Osteoblast (primary cell): Measurements from ENCODE around the gene ARFGAP3. TPM values are rescaled to one million over a fixed set of nuclear protein-coding genes. Genes with fewer than 3 reads are reported as not detected.
A peak's percentile ranks its signal among the peaks of the same experiment; 100 is the strongest.

Experiments used
- DNase-seq: peaks from one replicate; pipeline ENCODE4 v3.0.0; 2011; ENCODE audit warnings: low spot score, mixed read lengths; ENCODE audit not compliant: insufficient read length; ENCODE audit errors: missing footprints
- H2AFZ ChIP-seq: 2 replicates; pipeline ENCODE4 v1.6.0; 2011; ENCODE audit warnings: mild to moderate bottlenecking, low read length
- H3K27ac ChIP-seq: 2 replicates; pipeline ENCODE4 v1.5.1; 2011; ENCODE audit warnings: mild to moderate bottlenecking, low read depth, low read length, moderate library complexity
- H3K27me3 ChIP-seq: 2 replicates; pipeline ENCODE4 v1.6.0; 2012; ENCODE audit warnings: mild to moderate bottlenecking, control low read depth, inconsistent platforms, low read length, moderate library complexity; ENCODE audit not compliant: insufficient read depth
- H3K36me3 ChIP-seq: 2 replicates; pipeline ENCODE4 v1.5.1; 2011; ENCODE audit warnings: mild to moderate bottlenecking, low read length, control low read depth, moderate library complexity; ENCODE audit not compliant: insufficient read depth
- H3K4me1 ChIP-seq: 2 replicates; pipeline ENCODE4 v1.5.1; 2011; ENCODE audit warnings: mild to moderate bottlenecking, low read length, control low read depth, moderate library complexity; ENCODE audit not compliant: insufficient read depth
- H3K4me2 ChIP-seq: 2 replicates; pipeline ENCODE4 v1.6.0; 2011; ENCODE audit warnings: mild to moderate bottlenecking, low read length; ENCODE audit not compliant: insufficient read depth
- H3K4me3 ChIP-seq: fragments of 200-600 bp; sonication (generic); 3 replicates; pipeline ENCODE4 v1.5.1; 2012; ENCODE audit warnings: mild to moderate bottlenecking, low read length, inconsistent platforms; ENCODE audit not compliant: insufficient read depth
- H3K79me2 ChIP-seq: 2 replicates; pipeline ENCODE4 v1.6.0; 2012; ENCODE audit warnings: mild to moderate bottlenecking, low read length, control low read depth, inconsistent platforms; ENCODE audit not compliant: insufficient read depth
- H3K9me3 ChIP-seq: 2 replicates; pipeline ENCODE4 v1.5.1; 2011; ENCODE audit warnings: low read depth, low read length, control low read depth
- H4K20me1 ChIP-seq: 2 replicates; pipeline ENCODE4 v1.6.0; 2012; ENCODE audit warnings: mild to moderate bottlenecking, low read length, control low read depth; ENCODE audit not compliant: insufficient read depth
- total RNA-seq: library from RNA; depleted of rRNA; stranded (reverse); fragments of >200 nt; gene quantifications from 2 replicates; pipeline ENCODE4 v1.2.3, GENCODE V29; 2012
- TF ChIP-seq, protein P1 (sequence below): IDR thresholded peaks from 2 replicates; pipeline ENCODE4 v1.5.1; 2011; ENCODE audit warnings: mild to moderate bottlenecking, low read depth, low read length, moderate library complexity; ENCODE audit errors: extremely low read depth

The ARFGAP3 gene
- total RNA-seq, 1 donor, result 90.5 TPM

GRCh38 chr22:42847110-42847509, 10.0 kb downstream of the ARFGAP3 start:
- DNase-seq, result no peak
- Histone ChIP-seq H3K4me3 (no peak overlapping the region), H3K9me3 (no peaks in the 10 kb centered on the region), H3K36me3 (peaks cover 36% of the 10 kb centered on the region), H4K20me1 (peaks cover 54% of the 10 kb centered on the region), H3K79me2 (peaks cover 85% of the 10 kb centered on the region), H3K27me3 (no peaks in the 10 kb centered on the region), H3K27ac (no peak overlapping the region), H3K4me2 (no peak overlapping the region), H2AFZ (no peak overlapping the region), H3K4me1 (peaks cover 50% of the 10 kb centered on the region)
- TF ChIP-seq, protein P1, sequence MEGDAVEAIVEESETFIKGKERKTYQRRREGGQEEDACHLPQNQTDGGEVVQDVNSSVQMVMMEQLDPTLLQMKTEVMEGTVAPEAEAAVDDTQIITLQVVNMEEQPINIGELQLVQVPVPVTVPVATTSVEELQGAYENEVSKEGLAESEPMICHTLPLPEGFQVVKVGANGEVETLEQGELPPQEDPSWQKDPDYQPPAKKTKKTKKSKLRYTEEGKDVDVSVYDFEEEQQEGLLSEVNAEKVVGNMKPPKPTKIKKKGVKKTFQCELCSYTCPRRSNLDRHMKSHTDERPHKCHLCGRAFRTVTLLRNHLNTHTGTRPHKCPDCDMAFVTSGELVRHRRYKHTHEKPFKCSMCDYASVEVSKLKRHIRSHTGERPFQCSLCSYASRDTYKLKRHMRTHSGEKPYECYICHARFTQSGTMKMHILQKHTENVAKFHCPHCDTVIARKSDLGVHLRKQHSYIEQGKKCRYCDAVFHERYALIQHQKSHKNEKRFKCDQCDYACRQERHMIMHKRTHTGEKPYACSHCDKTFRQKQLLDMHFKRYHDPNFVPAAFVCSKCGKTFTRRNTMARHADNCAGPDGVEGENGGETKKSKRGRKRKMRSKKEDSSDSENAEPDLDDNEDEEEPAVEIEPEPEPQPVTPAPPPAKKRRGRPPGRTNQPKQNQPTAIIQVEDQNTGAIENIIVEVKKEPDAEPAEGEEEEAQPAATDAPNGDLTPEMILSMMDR, result no peak

- peak; percentile 62 for DNase-seq
- Histone ChIP-seq H3K4me3 (no peak overlapping the region), H3K4me2 (peak overlapping the region; percentile 37), H2AFZ (no peak overlapping the region), H3K4me1 (peaks cover 62% of the 10 kb centered on the region), H3K36me3 (peaks cover 49% of the 10 kb centered on the region), H4K20me1 (peaks cover 38% of the 10 kb centered on the region), H3K9me3 (no peaks in the 10 kb centered on the region), H3K27ac (peak overlapping the region; percentile 82), H3K79me2 (peaks cover 75% of the 10 kb centered on the region), H3K27me3 (no peaks in the 10 kb centered on the region)
- TF ChIP-seq, protein P1, result no peak
These were observed 12.3 kb downstream of the ARFGAP3 start for GRCh38 chr22:42844756-42845155.

GRCh38 chr22:42842658-42843370, 14.3 kb downstream of the ARFGAP3 start:
- H3K4me1 ChIP-seq, result peaks cover 48% of the 10 kb centered on the region
- H3K27ac ChIP-seq, result peak overlapping the region; percentile 81
- peaks cover 23% of the 10 kb centered on the region for H4K20me1 ChIP-seq
- no peak overlapping the region for H3K4me2 ChIP-seq
- no peaks in the 10 kb centered on the region for H3K9me3 ChIP-seq
- H3K4me3 ChIP-seq, result no peak overlapping the region
- DNase-seq, result peak; percentile 86
- H3K79me2 ChIP-seq, result peaks cover 64% of the 10 kb centered on the region
- no peaks in the 10 kb centered on the region for H3K27me3 ChIP-seq
- peaks cover 59% of the 10 kb centered on the region for H3K36me3 ChIP-seq
- H2AFZ ChIP-seq, result no peak overlapping the region
- TF ChIP-seq, protein P1, result no peak

GRCh38 chr22:42841444-42841843, 15.6 kb downstream of the ARFGAP3 start:
- TF ChIP-seq, protein P1, result no peak
- Histone ChIP-seq H4K20me1 (peaks cover 22% of the 10 kb centered on the region), H3K27me3 (no peaks in the 10 kb centered on the region), H3K27ac (peak overlapping the region; percentile 81), H3K79me2 (peaks cover 64% of the 10 kb centered on the region), H3K9me3 (no peaks in the 10 kb centered on the region), H3K4me1 (peaks cover 48% of the 10 kb centered on the region), H3K4me2 (peak overlapping the region; percentile 49), H3K4me3 (no peak overlapping the region), H3K36me3 (peaks cover 58% of the 10 kb centered on the region), H2AFZ (no peak overlapping the region)
- peak; percentile 90 for DNase-seq
